Superior temporal gyrus (tissue), 1 donor: ENCODE measurements around the gene ARHGEF26.

Source experiments
- DNase-seq: peaks from one replicate; pipeline ENCODE4 v3.0.0-alpha.2; 2016; ENCODE audit errors: extremely low spot score

The ARHGEF26 gene

DNA sequence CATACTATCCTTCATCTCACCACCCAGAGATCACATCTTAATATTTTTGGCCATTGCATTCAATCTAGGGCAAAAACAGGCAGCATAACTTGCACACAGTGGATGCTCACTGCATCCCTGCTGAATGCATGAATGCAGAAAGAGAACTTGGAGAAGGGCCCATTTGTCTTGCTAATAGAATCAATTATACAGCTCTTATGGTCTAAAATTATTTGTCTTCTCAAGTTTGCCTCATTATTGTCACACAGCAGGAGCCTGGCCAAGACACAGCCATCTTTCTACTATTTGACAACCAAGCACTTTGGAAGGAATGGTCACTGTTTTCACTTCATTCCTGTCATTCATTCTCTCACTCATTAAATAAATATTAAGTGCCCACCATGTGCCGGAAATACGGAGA lies 1.2 kb upstream of the ARHGEF26 start:
- no peak for DNase-seq

DNA sequence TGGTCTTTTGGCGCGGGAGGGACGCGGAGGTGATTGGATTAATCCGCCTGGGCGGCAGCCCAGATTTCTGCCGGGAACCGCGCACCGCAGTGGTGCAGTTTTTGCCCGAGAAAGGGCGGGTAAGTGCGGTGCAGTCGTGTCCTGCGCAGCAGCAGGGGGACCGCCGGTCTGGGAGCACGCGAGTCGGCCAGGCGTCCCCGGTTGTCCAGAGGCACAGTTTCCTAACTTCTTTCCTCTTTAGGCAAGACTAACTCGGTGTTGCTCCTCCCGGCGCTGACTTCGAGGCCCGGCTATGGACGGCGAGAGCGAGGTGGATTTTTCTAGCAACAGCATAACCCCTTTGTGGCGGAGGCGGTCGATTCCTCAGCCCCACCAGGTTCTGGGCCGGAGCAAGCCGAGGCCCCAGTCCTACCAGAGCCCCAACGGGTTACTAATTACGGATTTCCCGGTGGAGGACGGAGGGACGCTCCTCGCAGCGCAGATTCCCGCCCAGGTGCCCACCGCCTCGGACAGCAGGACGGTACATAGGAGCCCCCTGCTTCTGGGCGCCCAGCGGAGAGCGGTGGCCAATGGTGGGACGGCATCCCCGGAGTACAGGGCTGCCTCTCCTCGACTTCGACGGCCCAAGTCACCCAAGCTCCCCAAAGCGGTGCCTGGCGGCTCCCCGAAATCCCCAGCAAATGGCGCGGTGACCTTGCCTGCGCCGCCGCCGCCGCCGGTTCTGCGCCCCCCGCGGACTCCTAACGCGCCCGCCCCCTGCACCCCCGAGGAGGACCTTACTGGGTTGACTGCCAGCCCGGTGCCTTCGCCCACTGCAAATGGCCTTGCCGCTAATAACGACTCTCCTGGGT lies 736 bp downstream of the ARHGEF26 start:
- DNase-seq: no peak

DNA sequence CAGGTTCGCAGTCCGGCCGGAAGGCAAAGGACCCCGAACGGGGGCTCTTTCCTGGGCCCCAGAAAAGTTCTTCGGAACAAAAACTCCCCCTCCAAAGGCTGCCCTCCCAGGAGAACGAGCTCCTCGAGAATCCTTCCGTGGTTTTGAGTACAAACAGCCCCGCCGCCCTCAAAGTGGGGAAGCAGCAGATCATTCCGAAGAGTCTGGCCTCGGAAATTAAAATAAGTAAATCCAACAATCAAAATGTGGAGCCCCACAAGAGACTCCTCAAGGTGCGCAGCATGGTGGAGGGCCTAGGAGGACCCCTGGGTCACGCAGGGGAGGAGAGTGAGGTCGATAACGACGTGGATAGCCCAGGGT lies 1.3 kb downstream of the ARHGEF26 start:
- DNase-seq: no peak

DNA sequence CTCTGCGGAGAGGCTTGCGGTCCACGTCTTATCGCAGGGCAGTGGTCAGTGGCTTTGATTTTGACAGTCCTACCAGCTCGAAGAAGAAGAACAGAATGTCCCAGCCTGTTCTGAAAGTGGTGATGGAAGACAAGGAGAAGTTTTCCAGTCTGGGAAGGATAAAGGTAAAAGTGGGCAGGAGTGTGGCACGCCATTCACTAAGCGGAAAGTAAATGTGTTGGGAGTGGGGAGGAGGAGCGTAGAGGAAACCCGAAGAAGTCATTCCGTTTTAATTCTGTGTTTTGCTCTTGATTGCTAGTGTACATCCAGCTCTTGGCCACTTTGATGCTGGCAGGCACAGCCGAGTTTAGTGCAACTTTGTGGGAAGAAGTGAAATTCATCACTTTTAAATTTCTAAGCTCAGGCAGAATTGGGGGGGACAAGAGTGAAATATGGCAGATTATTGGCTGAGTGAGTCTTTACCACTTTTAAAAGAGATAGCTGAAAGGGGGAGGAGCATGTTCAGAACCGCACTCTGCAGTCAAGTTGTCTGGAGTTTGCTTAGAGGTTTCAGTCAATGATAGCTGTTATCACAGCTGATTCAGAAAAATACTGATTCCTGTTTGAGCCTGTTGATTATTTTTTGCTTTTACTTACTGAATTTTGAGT lies 1.8 kb downstream of the ARHGEF26 start:
- no peak for DNase-seq

DNA sequence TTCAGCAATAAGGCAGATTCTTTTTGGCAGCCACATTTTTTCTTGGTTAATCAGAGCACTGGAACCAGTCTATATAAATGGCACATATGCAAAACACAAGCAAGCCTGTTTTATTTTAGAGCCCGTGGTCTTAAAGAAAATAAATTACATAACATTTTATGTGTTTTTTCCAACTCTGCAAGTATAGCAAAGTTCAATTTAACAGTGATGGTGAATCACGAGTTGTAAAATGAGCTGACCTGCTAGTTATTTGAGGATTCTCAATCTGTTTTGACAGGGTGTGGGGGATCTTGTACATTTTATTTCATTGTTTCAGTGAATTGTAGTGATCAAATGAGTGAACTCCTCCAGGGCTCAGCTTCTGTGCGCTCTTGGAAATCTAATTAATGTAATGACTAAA lies 2.7 kb downstream of the ARHGEF26 start:
- no peak for DNase-seq

DNA sequence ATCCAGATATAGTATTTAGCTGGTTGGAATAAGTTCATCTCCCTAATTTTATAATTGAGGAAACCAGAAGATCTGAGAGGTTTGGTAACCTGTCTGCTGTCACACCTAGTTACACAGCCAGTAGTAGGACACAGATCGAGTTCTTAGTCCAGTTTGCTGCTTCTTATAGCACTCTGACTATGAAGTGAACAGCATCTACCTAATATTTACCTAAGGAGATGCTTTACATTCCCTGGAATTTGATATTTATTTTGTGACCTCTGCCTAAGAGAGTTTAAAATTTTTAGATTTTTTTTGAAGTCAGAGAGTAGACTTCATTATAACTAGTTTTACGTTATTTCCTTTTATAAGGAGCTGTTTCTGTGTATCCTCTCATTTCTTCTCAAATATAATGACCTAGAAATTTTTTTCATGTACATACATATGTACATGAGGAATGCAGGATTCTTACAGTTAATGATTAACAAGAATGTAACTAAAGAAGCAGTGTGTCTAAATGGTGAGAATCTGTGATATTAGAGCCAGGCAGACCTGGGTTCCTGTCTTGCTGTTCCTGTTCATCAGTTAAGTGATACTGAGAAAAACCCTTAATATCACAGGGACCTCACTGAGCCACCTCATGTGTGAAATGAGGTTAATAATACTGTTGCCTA lies 4.3 kb downstream of the ARHGEF26 start:
- DNase-seq: no peak

DNA sequence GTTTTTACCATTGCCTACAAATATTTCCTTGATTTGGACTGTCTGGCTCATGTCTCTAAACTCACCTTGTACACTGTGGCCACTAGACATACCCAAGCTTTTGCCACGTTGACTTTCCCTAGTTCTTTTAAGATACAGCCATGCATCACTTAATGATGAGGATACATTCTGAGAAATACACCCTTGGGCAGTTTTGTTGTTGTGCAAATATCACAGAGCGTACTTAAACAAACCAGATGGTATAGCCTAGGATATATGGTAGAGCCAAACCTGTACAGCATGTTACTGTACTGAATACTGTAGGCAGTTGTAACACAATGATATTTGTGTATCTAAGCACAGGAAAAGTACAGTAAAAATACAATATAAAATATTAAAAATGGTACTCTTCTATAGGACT lies 5.5 kb downstream of the ARHGEF26 start:
- DNase-seq: no peak

DNA sequence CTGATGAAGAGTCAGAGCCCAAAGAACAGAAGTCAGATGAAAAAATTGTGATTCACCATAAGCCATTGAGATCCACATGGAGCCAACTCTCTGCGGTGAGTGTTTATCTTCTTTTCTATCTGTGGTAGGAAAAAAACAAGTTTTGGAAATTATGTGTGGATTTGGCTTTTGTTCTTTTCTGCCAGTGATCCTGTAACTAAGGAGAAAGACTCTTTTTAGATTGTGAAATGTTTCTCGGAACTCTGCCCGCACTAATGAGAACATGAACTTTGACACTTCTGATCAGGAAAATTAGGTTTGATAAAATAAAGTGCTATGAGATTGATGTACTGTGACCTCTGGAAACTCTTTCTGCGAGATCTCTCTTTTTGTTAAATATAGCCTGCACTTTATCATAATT lies 8.4 kb downstream of the ARHGEF26 start:
- DNase-seq: no peak

DNA sequence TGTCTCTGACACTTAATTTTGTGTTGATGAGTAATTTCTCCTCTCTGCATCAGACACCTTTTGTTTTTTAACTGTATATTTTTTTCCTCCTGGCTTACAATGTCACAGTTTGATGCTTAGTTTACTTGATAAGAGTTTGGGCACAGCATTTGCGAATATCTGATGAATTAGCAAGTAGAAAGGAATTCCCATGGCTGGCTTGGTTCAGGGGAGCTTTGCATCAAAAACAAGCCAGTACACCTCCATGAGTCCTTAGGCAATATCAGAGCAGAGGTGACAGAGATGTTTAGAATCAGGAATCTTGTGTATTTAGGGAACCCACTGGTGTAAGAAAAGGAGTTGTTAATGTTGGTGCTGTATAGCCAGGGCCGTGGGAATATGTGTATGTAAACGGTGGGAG lies 9.3 kb downstream of the ARHGEF26 start:
- DNase-seq: no peak

DNA sequence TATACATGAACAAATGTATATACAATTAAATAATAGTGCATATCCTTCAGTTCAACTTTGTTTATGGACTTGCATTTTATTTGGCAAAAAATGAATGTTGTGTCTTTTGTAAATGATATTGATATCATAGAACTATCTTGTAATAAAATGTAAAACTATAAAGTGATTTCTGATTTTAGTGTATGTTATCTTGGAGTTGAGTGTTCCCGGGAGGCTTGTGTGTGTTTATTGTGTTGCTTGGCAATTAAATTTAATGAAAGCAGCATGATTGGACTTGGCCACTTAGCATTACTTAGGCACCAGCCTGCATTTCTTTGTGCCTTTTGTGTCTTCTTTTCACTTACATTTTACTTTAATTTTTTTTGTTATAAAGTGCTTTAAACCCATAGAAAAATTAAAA lies 10.6 kb downstream of the ARHGEF26 start:
- DNase-seq: no peak

DNA sequence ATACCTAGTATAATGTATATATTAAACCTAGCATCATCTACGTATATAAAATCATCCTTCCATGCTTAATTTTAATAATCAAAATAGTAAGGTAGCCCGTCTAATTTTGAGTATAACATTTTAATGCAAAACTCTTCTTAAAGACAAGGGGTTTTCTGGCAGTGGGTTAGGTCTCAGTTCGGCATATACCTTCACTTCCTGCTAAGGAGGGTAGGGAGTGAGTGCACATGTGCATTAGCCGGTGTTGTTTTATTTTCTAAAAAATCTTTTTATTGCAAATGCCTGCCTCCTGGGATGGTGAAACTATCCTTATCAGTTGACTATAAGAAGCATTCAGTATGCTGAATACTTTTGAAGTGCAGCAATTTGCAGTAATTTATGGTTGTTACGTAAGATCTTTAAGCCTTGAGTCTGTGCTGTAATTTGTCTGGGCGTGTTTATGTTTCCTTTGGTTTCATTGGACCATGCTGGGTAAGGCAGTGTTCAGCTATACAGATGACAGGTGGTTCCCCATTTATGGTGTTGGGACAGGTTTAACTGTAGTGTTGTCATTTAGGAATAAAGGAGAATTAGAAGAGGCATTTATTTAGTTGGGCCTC lies 11.7 kb downstream of the ARHGEF26 start:
- no peak for DNase-seq

DNA sequence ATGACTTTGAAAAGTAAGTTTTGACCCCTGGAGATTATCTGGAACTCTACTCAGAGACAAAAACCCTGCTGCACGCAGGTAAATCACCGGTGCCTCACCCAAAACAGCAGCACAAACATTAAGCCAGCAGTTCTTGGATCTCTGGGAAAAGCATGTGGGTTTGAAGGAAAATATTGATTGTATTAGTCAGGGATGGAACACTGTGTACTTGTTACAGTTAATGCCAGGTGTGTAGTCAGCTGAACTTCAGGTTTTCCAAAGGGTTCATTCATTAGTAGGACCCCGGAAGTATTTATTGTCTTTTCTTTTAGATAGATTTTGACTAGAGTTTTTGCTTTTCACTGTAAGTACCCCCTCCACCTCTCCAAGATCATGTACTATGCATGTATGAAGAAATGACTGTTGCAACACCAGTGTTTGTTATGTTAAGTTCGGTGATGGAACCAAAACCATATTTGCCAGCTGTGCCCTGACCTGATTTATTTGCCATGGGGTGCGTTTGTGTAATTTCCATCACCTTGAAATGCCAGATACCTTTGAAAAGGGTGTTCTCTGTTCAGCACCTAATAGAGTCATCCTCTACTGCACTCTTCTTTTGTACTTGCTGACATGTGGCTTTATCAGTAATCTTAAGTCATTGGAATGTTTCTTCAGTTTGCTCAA lies 14.5 kb downstream of the ARHGEF26 start:
- no peak for DNase-seq

DNA sequence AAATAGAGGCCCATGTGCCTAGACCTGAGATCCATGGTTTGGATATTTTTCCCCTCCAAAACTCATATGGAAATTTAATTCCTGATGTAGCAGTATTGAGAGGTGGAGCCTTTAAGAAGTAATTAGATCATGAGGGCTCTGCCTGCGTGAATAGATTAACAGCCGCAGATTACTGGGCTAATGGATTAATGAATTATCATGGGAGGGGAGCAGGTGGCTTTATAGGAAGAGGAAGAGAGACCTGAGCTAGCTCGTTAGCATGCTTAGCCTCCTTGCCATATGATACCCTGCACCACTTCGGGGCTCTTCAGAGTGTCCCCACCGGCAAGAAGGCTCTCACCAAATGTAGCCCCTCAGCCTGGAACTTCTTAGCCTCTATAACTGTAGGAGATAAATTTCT lies 15.8 kb downstream of the ARHGEF26 start:
- no peak for DNase-seq

DNA sequence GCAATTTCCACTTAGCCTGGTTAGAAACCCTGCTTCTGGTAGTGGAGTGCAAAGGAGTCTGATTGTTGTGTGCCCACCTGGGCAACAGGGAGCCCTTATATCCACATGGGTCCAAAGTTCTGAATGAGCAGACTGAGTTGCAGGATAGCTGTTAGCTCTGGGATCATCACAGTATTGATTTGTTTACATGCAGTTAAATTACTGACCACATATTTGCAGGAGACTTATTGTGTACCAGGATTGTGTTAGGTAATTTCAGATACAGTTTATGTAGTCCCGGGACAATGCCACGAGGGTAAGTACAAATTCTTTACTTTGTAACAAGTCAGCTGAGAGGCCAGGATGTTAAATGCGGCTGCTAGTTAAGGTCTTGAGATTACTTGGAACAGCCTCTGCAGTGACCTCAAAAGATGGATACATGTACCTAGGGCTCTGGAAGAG lies 18.8 kb downstream of the ARHGEF26 start:
- DNase-seq: no peak

DNA sequence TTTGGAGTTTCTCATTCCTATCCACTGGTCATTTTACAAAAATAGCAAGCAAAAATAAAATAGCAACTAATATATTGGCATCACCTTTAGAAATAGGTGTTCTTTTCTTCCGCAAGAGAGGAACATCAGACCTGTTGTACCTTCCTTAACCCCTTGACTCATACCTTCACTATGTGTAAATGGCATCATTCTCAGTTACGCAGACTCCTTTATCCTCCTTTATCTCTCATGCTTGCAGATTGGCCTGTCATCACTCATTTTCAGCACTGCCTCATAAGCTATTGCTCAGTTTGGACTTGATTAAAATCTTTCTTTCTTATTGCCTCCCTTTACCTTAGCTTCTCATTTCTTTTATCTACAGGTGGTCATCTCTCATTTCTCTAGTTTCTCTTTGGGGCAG lies 21.4 kb downstream of the ARHGEF26 start:
- DNase-seq: no peak

DNA sequence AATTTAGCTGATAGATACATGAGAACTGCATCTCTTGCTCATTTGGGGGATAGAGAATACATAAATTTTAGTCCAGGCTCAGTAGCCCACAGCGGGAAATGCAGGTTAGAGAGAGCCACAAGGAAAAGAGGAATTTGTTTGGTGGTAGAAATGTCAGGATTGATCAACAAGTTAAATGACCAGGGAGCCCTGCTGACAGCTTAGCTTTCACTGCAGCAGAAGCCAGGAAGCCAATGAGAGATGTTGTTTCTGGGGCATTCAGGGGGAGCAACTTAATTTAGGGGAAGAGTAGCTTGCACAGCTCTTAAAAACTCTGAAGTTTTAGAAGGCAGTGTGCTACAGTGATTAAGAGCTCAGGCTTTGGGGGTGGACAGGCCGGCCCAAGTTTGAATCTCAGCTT lies 22.7 kb downstream of the ARHGEF26 start:
- DNase-seq: no peak

DNA sequence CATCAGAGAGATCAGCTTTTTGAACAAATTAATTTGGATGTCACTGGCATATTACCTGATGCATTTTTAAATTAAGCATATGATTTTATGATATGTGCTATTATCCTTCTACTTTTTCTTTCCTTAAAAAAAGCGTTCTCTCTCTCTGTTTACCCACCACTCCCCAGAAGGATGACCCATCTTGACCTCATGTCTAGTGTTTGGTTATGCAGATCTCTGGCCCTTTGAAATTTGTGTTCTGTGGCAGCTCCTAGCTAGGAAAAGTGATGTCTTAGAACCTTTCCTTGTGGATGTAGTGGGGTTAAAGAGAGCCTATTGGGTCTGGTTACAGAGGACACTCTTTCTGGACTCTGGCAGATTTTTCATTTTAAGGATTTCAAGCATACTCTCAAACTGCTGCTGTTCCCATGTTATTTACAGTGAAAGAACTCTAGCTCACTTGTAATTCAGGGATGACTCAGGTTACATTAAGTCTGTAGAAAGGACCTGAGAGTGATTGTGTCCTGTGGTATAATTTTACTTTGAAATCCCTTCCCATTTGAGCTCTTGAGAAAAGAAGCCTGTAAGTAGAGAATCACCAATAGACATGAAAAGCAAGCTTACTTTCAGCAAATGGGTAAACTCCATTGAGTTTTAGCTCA lies 23.8 kb downstream of the ARHGEF26 start:
- DNase-seq: no peak

DNA sequence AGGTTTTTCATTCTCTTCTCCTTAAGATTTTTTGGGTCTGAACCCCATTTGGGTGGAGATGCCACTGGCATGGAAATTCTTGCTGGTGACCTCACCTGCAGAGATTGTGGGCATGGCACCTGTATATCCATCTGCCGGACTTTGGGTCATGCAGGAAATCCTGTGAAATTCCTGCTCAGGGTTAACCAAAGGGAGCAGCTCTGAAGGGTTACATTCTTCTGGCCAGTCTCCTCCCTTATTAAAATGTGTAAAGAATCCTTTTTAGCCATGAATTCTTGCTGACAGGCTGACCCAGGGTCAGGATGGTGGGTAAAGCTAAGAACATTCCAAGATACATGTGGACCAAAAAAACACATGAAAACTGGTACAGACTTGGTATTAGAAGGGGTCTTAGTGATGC lies 27.4 kb downstream of the ARHGEF26 start:
- DNase-seq: no peak

DNA sequence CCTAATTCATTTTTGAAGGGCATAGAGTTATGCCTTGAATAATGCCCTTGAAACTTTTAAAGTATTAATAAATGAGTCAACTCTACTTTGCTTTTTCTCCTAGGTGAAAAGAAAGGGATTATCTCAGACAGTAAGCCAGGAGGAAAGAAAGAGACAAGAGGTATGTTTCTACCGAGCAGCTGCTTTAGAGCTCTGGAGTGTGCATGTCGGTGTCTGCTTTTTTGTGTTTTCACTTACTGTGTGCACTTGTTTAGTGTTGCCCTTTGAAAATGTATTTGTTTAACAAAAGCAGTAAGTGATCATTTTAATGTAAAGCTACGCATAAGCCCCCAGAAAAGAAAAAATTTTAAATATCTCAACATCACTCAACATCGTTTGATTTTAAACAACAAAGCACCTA lies 28.1 kb downstream of the ARHGEF26 start:
- DNase-seq: no peak

DNA sequence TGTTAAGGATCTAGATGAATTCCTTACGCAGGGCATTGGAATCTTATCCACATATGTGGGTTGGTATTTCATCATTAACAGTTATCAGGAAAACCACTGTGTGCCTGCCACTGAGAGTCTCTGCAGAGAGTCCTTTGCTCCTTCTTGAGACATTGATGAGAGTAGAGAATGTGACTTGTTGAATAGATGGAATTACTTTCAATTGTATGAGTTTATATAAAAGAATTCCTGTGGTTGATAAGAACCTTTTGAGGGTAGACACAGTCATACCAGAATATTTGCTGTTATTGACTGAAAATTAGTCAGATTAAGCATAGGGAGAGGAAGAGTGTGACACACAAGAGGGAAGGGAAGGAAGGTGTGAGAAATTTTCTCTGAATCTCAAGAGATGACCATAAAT lies 30.8 kb downstream of the ARHGEF26 start:
- DNase-seq: no peak

DNA sequence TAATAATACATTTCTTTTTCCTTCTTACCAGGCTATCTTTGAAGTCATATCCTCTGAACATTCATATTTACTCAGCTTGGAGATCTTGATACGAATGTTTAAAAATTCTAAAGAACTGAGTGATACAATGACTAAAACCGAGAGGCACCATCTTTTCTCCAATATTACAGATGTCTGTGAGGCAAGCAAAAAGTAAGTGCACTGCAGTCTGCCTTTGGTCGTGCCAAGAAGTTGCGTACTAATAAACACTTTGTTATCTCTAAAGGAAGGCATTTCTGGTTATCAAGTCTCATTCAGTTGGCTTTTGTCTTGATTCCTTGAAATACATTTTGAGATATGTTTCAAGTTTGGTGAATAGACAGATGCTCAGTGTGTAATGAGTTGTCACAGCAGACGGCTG lies 31.6 kb downstream of the ARHGEF26 start:
- DNase-seq: no peak

DNA sequence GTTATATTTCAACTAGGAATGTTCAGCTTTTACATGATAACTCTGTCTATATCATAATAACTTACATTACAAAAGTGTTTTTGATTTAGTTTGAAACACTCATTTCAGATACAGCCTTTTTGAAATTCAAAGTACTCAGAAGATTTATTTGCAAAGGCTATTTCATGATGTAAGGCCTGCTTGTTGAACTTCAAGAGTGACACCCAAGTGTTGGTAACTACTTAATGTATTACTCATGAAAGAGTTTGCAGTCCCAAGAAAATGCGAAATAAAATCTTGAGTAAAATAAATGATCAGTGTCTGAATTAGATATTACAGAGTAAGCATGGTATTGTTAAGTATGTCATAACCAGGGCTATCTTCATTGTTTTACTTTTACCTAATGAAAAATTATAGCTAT lies 35.3 kb downstream of the ARHGEF26 start:
- DNase-seq: no peak
